Prostate gland (tissue), 2 donors: Measurements from ENCODE around the gene PTP4A1. TPM values are rescaled to one million over a fixed set of nuclear protein-coding genes. Genes with fewer than 3 reads are reported as not detected.
"Not testable (repeated sequence)": the region's sequence is repeated elsewhere in the genome, so short reads cannot be mapped to it uniquely, and the experiment has no call there.

Experiments used
- DNase-seq: peaks from one replicate; pipeline ENCODE4 v3.0.0-alpha.2; 2019; ENCODE audit warnings: low spot score
- H3K27ac ChIP-seq, 2 donors: fragments of 200-600 bp; sonication (generic); 2 replicates each; pipeline ENCODE4 v1.5.1; 2017 to 2019
- H3K27me3 ChIP-seq: fragments of 200-600 bp; sonication (generic); replicated peaks from 2 replicates; pipeline ENCODE4 v1.5.1; 2019; ENCODE audit not compliant: insufficient read depth
- H3K36me3 ChIP-seq, 2 donors: fragments of 200-600 bp; sonication (generic); 1 replicate in 1 of 2; 2 replicates in 1 of 2; pipeline versions ENCODE4 v1.5.1 to v1.8.1; 2017 to 2019
- H3K4me1 ChIP-seq: fragments of 200-600 bp; sonication (generic); replicated peaks from 2 replicates; pipeline ENCODE4 v1.5.1; 2019
- H3K4me3 ChIP-seq, 2 donors: fragments of 200-600 bp; sonication (generic); 2 replicates each; pipeline ENCODE4 v1.5.1; 2017 to 2019
- H3K9me3 ChIP-seq: fragments of 200-600 bp; sonication (generic); 2 replicates; pipeline ENCODE4 v1.5.1; 2017
- CTCF ChIP-seq, 4 experiments: fragments of 200-600 bp in 2 of 4; fragments of 450-650 bp in 2 of 4; sonication (generic) in 2 of 4; IDR thresholded peaks; 1 replicate in 3 of 4; 2 replicates in 1 of 4; pipeline ENCODE4 v1.5.1; 2016 to 2019; ENCODE audit warnings: antibody characterized with exemption in 4 of 4, mild to moderate bottlenecking in 2 of 4, moderate library complexity in 2 of 4
- POLR2A ChIP-seq: fragments of 450-650 bp; IDR thresholded peaks from one replicate; pipeline ENCODE4 v1.6.1; 2016; ENCODE audit warnings: antibody characterized with exemption, mild to moderate bottlenecking
- POLR2AphosphoS5 ChIP-seq: sonication (generic); formaldehyde crosslinking; IDR thresholded peaks from one replicate; pipeline ENCODE4 v1.6.1; 2017; ENCODE audit warnings: antibody characterized with exemption
- WGBS: methylation state at CpG from one replicate; pipeline ENCODE4 v1.1.5; 2018; 5-methylcytosine and 5-hydroxymethylcytosine counted together
- intact Hi-C: fragments of 100-400 bp; cut with DNase I; formaldehyde crosslinking; loops from one replicate; pipeline ENCODE4 v1.14.2; 2022
- total RNA-seq, 2 donors: library from RNA; depleted of rRNA; stranded (reverse); fragments of >200 nt; gene quantifications; one replicate each; pipeline ENCODE4 v1.1.0, GENCODE V29; 2016

The PTP4A1 gene
- total RNA-seq, 2 donors from 2014 or later = 25.5 to 29.3 TPM

DNA sequence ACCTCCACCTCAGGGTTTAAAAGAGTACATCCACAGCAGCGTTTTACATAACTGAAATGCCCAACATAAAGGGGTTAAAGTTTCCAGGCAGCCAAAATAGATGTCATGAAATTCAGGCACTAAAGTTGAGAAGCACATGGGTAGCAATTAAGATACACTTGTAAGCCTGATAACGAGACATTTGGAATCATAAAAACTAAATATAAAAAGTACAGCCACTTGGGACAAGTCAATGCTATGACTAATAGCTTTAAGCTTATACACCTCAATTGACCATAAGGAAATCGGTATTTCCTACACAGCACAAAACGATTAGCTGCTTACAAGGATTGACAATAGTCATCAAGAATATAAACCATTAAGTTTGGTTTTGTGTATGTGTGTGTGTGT lies 11.8 kb downstream of the PTP4A1 start:
- no peak overlapping the region for H3K4me3 ChIP-seq
- no peaks in the 10 kb centered on the region for H3K9me3 ChIP-seq
- intact Hi-C loops = no loop called here
- WGBS = 81% methylated on average over 4 of the region's 4 CpGs
- no peaks in the 10 kb centered on the region for H3K4me1 ChIP-seq
- TF ChIP-seq POLR2AphosphoS5 (no peak), CTCF (IDR thresholded peaks at IDR 0.05) (no peak), POLR2A (no peak)
- H3K27ac ChIP-seq = no peak overlapping the region
- no peak for DNase-seq
- no peaks in the 10 kb centered on the region for H3K27me3 ChIP-seq
- H3K36me3 ChIP-seq = peaks cover 0 to 5% of the 10 kb centered on the region in 2 donors

DNA sequence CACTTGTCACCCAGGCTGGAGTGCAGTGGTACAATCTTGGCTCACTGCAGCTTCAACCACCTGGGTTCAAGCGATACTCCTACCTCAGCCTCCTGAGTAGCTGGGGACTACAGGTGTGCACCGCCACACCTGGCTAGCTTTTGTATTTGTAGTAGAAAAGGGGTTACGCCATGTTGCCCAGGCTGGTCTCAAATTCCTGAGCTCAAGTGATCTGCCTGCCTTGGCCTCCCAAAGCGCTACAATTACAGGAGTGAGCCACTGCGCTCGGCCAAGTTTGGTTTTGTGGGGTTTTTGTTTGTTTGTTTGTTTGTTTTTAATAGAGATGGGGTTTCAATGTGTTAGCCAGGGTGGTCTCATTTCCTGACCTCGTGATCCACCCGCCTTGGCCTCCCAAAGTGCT lies 12.3 kb downstream of the PTP4A1 start:
- no peak overlapping the region for H3K27ac ChIP-seq
- H3K4me1 ChIP-seq = no peaks in the 10 kb centered on the region
- peaks cover 0 to under 1% of the 10 kb centered on the region in 2 donors for H3K36me3 ChIP-seq
- H3K27me3 ChIP-seq = no peaks in the 10 kb centered on the region
- H3K4me3 ChIP-seq = no peak overlapping the region
- TF ChIP-seq CTCF (IDR thresholded peaks at IDR 0.05) (no peak), POLR2AphosphoS5 (no peak), POLR2A (no peak)
- H3K9me3 ChIP-seq = no peaks in the 10 kb centered on the region
- DNase-seq = no peak
- intact Hi-C loops = no loop called here
- 97% methylated on average over 8 of the region's 8 CpGs for WGBS

- H3K36me3 ChIP-seq, H3K4me3 ChIP-seq, H3K4me1 ChIP-seq, H3K27ac ChIP-seq, H3K27me3 ChIP-seq, DNase-seq, intact Hi-C loops, H3K9me3 ChIP-seq: not testable (repeated sequence)
- WGBS = 82% methylated on average over 2 of the region's 2 CpGs
Observed at GRCh38 chr6:63585652-63586051, 13.4 kb downstream of the PTP4A1 start.

- TF ChIP-seq CTCF (IDR thresholded peaks at IDR 0.05) (no peak), POLR2AphosphoS5 (no peak), POLR2A (no peak)
- 76% methylated on average over 2 of the region's 2 CpGs for WGBS
Observed at GRCh38 chr6:63589952-63590411, 17.7 kb downstream of the PTP4A1 start.

DNA sequence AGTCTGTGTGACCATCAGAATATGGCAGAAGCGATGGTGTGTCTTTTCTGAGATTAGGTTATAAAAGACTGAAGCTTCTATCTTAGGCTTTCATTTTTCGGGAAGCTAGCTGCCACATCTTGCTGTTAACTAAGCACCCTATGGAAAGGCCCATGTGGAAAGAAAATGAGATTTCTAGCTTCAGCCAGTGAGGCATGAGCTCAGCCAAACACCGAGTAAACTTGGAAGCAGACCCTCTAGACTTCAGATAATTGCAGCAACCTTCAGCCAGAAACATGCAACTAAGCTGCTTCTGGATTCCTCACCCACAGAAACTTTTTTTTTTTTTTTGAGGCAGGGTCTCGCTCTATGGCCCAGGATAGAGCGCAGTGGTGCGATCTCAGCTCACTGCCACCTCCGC lies 20.6 kb downstream of the PTP4A1 start:
- intact Hi-C loops = loop anchor here (10.0 kb wide), 1 partner anchor 238 kb away; no protein-coding TSS in a partner anchor
- no peak for DNase-seq
- Histone ChIP-seq H3K4me3 (no peak overlapping the region), H3K4me1 (no peaks in the 10 kb centered on the region), H3K36me3 (no peaks in the 10 kb centered on the region), H3K27ac (no peak overlapping the region), H3K27me3 (no peaks in the 10 kb centered on the region), H3K9me3 (no peaks in the 10 kb centered on the region)
- TF ChIP-seq CTCF (IDR thresholded peaks at IDR 0.05) (no peak), POLR2A (no peak), POLR2AphosphoS5 (no peak)
- WGBS = 92% methylated on average over 7 of the region's 7 CpGs

More at GRCh38 chr6:63589952-63590411, 17.7 kb downstream of the PTP4A1 start:
- Histone ChIP-seq H3K4me1 (no peaks in the 10 kb centered on the region), H3K9me3 (no peaks in the 10 kb centered on the region), H3K27ac (no peak overlapping the region), H3K27me3 (no peaks in the 10 kb centered on the region), H3K36me3 (no peaks in the 10 kb centered on the region), H3K4me3 (no peak overlapping the region)
- intact Hi-C loops = loop anchor here (10.0 kb wide), 1 partner anchor 235 kb away; no protein-coding TSS in a partner anchor
- no peak for DNase-seq
